C4-2B (cell line): ENCODE data around the gene HS3ST3A1.

Experiments used
- ZFX ChIP-seq: fragments of 450-650 bp; IDR thresholded peaks from 2 replicates; pipeline ENCODE4 v1.6.1; 2017
- TF ChIP-seq, protein P1 (sequence below): fragments of 450-650 bp; conservative IDR thresholded peaks from 2 replicates; pipeline ENCODE4 v1.5.1; 2017; ENCODE audit warnings: mild to moderate bottlenecking

DNA sequence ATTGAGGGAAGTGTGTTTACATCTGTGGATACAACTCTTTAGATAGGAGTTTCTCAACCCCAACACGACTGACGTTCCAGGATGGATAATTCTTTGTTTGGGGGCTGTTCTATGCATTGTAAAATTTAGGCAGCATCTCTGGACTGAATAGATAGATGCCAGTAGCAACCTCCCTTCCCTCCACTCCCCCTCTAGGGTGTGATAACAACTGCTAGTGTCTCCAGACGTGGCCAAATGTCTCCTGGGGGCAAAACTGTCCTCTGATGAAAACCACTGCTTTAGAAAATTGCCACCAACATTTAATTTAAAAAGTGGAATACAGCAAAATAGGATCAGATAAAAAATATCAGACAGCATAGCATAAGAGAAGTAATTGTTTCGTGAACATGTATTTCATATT is 79.9 kb downstream of the HS3ST3A1 start:
- TF ChIP-seq, protein P1, sequence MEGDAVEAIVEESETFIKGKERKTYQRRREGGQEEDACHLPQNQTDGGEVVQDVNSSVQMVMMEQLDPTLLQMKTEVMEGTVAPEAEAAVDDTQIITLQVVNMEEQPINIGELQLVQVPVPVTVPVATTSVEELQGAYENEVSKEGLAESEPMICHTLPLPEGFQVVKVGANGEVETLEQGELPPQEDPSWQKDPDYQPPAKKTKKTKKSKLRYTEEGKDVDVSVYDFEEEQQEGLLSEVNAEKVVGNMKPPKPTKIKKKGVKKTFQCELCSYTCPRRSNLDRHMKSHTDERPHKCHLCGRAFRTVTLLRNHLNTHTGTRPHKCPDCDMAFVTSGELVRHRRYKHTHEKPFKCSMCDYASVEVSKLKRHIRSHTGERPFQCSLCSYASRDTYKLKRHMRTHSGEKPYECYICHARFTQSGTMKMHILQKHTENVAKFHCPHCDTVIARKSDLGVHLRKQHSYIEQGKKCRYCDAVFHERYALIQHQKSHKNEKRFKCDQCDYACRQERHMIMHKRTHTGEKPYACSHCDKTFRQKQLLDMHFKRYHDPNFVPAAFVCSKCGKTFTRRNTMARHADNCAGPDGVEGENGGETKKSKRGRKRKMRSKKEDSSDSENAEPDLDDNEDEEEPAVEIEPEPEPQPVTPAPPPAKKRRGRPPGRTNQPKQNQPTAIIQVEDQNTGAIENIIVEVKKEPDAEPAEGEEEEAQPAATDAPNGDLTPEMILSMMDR, result no peak
- TF ChIP-seq ZFX, result no peak
